Posterior cingulate gyrus (tissue), 11 donors: ENCODE data around the gene ZNF532.
"Not testable (repeated sequence)": the region's sequence is repeated elsewhere in the genome, so short reads cannot be mapped to it uniquely, and the experiment has no call there.

ENCODE experiments used
- DNase-seq, 10 donors: peaks; one replicate each; pipeline versions ENCODE4 v3.0.0 to v3.0.0-alpha.2; 2020 to 2021; ENCODE audit warnings: mixed read lengths in 3 of 10
- intact Hi-C: fragments of 100-400 bp; cut with DNase I; formaldehyde crosslinking; loops from one replicate; pipeline ENCODE4 v1.15.1; 2023

Gene ZNF532

GRCh38 chr18:58895385-58895784 lies 30.7 kb downstream of the ZNF532 start:
- intact Hi-C loops: no loop called here

GRCh38 chr18:58896268-58896667 lies 31.6 kb downstream of the ZNF532 start:
- DNase-seq: no peak
- intact Hi-C loops: no loop called here

More at GRCh38 chr18:58895385-58895784, 30.7 kb downstream of the ZNF532 start:
- no peak for DNase-seq

GRCh38 chr18:58896734-58897508 lies 32.2 kb downstream of the ZNF532 start:
- DNase-seq: no peak
- intact Hi-C loops: no loop called here

GRCh38 chr18:58898010-58898799 lies 33.5 kb downstream of the ZNF532 start:
- intact Hi-C loops: no loop called here
- no peak for DNase-seq

- peak in 1 of 10 donors; percentile 43 for DNase-seq
- intact Hi-C loops: no loop called here
These were observed 35.5 kb downstream of the ZNF532 start for GRCh38 chr18:58900015-58900649.

- no peak for DNase-seq
- intact Hi-C loops: no loop called here
These were observed 36.5 kb downstream of the ZNF532 start for GRCh38 chr18:58901143-58901542.

- intact Hi-C loops: no loop called here
- peak in 1 of 10 donors; percentile 35 for DNase-seq
These were observed 37.1 kb downstream of the ZNF532 start for GRCh38 chr18:58901783-58902182.

- DNase-seq: peak in 1 of 10 donors; percentile 42
- intact Hi-C loops: no loop called here
These were observed 38.3 kb downstream of the ZNF532 start for GRCh38 chr18:58902961-58903360.

- intact Hi-C loops: no loop called here
- no peak for DNase-seq
These were observed 38.9 kb downstream of the ZNF532 start for GRCh38 chr18:58903533-58903932.

- intact Hi-C loops: no loop called here
- no peak for DNase-seq
These were observed 41.2 kb downstream of the ZNF532 start for GRCh38 chr18:58905777-58906428.

GRCh38 chr18:58908006-58908405 lies 43.3 kb downstream of the ZNF532 start:
- no peak for DNase-seq
- intact Hi-C loops: no loop called here

- intact Hi-C loops: no loop called here
- DNase-seq: no peak
These were observed 44.8 kb downstream of the ZNF532 start for GRCh38 chr18:58909521-58909920.

- DNase-seq: no peak
- intact Hi-C loops: no loop called here
These were observed 46.6 kb downstream of the ZNF532 start for GRCh38 chr18:58911241-58911640.

- DNase-seq: no peak
- intact Hi-C loops: no loop called here
These were observed 47.1 kb downstream of the ZNF532 start for GRCh38 chr18:58911766-58912165.

- intact Hi-C loops: no loop called here
- DNase-seq: peak in 1 of 10 donors; percentile 57
These were observed 50.5 kb downstream of the ZNF532 start for GRCh38 chr18:58915006-58915799.

- DNase-seq: no peak
- intact Hi-C loops: no loop called here
These were observed 51.3 kb downstream of the ZNF532 start for GRCh38 chr18:58915995-58916394.

GRCh38 chr18:58919934-58920333 lies 55.3 kb downstream of the ZNF532 start:
- DNase-seq, intact Hi-C loops: not testable (repeated sequence)

GRCh38 chr18:58922995-58923394 lies 58.3 kb downstream of the ZNF532 start:
- DNase-seq: no peak
- intact Hi-C loops: no loop called here

GRCh38 chr18:58924473-58924872 lies 59.8 kb downstream of the ZNF532 start:
- DNase-seq: no peak
- intact Hi-C loops: no loop called here

GRCh38 chr18:58927659-58928058 lies 63.0 kb downstream of the ZNF532 start:
- no peak for DNase-seq

More at GRCh38 chr18:58927659-58928058, 63.0 kb downstream of the ZNF532 start:
- intact Hi-C loops: no loop called here
